ENCODE data around the gene GABRE. TPM values are rescaled to one million over a fixed set of nuclear protein-coding genes. Genes with fewer than 3 reads are reported as not detected.
A peak's percentile ranks its signal among the peaks of the same experiment; 100 is the strongest.

GABRE gene, protein sequence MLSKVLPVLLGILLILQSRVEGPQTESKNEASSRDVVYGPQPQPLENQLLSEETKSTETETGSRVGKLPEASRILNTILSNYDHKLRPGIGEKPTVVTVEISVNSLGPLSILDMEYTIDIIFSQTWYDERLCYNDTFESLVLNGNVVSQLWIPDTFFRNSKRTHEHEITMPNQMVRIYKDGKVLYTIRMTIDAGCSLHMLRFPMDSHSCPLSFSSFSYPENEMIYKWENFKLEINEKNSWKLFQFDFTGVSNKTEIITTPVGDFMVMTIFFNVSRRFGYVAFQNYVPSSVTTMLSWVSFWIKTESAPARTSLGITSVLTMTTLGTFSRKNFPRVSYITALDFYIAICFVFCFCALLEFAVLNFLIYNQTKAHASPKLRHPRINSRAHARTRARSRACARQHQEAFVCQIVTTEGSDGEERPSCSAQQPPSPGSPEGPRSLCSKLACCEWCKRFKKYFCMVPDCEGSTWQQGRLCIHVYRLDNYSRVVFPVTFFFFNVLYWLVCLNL
- 11.8 and 13.9 TPM in 2 replicates for total RNA-seq (2014; rRNA removed; shearing (Covaris generic))

DNA sequence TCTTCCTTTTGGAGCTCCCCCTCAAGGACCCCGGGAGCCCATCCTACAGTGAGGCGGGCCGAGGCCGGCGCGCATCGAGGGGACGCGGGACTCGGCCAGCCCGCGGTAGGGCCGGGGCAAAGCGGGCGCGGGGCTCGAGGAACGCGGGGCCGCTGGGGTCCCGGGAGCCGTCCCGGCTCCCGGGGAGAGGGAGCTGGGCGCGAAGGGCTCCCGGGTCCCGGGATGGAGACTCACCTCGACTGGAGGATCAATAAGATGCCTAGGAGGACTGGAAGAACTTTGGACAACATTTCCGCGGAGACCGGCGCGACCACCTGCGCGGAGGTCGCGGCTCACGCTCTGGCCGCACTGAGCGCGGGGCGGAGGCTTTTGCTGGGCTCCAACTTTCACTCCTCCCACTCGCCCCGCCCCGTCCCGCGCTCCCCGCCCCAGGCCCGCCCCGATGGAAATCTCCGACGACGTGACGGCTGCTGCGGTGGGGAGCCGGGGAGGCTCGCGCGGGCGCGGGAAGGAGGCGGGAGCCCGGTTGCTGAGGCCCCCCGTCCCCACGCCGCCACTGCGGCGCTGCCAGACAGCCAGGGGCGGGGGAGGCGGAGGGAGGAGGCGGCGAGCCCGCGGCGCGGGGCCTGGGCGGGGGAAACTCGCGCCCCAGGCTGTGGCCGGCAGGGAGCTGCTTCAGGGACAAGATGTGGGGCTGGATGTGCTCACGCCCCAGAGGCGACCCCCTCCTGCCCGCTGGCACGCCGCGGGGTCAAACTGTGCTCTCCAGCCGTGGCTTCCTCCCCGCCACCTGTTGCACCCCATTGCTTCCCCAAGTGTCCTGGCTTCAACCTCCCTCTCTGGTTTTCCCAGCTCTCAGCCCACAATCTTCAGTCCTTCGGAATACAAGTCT is at the start of gene GABRE:
TSS of gene GABRE (minus strand) at position 341 of the 892 bp plus-strand sequence. CDS start at position 290, 51 bp downstream.
- peak; percentile 57 for DNase-seq (ENCODE audit: low read depth)

DNA sequence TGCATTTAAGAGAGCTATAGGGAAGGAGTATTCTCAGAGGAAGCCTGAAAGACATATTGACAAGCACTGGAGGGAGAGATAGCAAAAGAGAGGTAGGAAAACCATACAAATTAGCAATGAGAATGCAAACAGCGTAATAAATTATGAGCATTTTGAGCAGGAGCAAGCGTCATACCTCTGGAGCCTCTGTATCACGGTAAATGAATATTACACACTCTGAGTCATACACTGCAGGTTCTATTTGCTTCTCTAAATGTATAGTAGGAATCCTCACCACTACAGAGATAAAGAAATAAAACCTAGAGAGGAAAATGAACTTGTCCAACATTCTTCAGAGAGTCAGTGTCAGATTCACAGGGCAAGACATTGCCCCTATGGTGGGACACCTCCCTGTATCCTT is 46.4 kb upstream of the GABRE start:
- DNase-seq (ENCODE audit: low read depth), result peak; percentile 40

DNA sequence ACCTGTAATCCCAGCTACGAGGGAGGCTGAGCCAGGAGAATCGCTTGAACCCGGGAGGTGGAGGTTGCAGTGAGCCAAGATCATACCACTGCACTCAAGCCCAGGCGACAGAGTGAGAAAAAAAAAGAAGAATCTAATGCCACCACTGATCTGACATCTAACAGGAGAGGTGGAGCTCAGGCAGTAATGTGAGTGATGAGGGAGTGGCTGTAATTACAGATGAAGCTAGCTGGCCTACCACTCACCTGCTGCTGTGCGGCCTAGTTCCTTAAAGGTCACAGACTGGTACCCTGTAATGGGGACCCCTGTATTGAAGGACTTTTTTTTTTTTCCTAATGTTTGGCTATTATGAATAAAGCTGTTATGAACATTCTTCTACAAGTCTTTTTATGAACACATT is 25.3 kb upstream of the GABRE start:
- DNase-seq (ENCODE audit: low read depth), result no peak

DNA sequence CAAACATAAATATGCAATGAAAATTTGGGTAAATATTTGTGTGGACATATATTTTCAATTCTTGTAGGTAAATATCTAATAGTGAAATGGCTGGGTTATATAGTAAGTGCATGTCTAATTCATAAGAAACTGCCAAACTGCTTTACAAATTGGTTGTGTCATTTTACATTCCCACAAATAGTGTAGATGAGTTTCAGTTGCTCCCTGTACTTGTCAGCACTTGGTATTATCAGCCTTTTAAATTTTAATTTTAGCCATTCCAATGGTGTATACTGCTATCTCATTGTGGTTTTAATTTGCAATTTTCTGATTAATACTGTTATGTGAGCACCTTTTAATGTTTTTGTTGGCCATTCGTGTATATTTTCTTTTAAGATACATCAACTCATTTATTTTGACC is 23.1 kb upstream of the GABRE start:
- no peak for DNase-seq (ENCODE audit: low read depth)

DNA sequence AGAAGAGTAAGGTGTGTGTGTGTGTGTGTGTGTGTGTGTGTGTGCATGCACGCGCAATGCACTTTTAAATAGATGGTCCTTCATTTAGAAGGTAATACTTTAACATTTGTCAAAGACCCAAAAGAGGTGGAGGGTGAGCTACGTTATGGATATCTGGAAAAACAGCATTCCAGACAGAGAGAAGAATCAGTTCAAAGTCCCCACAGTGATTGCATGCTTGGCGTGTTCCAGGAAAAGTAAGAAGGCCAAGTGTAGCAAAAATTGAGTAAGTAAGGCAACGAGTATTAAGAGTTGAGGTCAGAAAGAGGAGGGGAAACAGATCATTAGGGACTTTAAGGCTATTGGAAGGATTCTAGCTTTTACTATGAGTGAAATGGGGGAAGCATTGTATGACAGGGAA is 21.9 kb upstream of the GABRE start:
- no peak for DNase-seq (ENCODE audit: low read depth)

DNA sequence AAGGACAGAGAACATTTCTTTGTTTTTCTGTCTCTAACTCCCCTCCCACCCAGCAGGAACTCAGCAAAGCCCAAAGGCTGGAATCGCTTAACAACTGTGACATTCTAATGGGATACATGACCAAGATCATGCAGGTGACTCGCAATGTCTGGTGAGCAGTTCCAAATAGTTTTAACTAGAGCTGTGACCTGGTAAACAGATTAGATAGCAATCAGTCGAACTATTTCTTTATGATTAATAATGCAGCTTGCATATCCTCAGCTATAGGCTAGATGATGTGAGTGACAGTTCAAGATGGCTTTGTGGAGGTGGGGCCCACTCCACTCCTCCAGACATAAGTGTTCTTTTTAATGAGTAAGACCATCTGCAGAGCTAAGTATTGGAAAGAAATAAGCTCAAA is 20.0 kb upstream of the GABRE start:
- DNase-seq (ENCODE audit: low read depth), result peak; percentile 25

DNA sequence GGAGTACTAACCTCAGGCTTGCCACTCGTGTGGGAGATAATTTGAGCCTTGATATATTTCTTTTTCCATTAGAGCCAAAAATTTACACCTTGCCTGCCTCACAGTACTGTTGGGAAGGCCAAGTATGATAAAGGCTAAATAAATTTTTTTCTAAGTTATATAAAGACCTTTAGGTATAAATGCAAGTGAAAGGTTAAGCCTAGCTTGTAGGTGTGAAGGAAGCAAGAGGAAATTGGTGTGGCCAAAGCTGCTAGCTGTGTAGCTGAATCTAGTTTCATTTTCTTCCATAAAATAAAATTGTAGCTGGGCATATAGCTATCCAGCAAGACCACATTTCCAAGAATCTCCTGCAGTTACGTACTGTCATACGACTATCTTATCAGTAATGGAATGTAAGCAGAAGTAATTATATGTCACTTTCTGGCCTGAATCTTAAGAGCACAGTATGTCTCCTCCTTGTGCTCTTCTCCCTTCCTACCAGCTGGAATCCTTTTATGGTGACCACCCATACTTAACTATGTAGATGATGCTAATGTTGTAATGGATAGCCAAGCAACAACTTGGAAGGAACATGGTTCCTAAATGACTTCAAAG is 14.3 kb upstream of the GABRE start:
- DNase-seq (ENCODE audit: low read depth), result no peak

DNA sequence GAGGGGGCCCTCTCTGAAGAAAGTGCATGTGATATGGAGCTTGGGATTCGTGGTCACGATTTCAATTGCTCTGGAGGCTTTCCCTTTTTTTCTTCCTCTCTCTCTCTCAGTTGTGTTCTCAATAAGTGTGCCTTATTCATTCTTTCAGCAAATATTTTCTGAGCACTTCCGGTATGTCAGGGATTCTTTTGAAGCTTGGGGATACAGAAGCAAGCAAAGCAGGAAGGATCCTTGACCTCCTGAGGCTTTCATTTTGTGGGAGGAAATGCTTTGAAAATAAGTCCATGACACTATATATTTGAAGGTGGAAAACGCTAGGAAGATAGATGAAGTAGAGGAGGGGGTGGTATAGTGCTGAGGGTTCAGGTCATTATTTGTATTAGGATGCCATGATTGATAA is 12.6 kb upstream of the GABRE start:
- DNase-seq (ENCODE audit: low read depth), result peak; percentile 54

DNA sequence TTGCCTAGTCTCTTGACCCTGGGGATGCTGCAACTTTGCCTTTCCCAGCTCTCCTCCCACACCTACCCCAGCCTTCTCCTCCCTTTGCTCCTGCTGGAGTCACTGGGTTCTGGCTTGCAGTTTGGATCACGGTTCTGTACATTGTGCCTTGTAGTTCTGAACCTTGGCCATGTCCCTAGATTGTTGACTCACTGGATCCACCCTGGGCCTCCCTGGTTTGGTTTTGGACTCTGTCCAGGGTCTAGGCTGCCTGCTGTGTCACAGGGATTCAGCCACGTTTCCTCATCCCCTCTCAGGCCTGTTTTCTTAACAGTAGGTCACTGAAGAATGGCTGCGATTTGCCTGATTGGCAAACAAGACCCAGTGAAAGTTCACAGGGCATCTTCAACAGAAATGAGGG is 11.5 kb upstream of the GABRE start:
- DNase-seq (ENCODE audit: low read depth), result peak; percentile 89

DNA sequence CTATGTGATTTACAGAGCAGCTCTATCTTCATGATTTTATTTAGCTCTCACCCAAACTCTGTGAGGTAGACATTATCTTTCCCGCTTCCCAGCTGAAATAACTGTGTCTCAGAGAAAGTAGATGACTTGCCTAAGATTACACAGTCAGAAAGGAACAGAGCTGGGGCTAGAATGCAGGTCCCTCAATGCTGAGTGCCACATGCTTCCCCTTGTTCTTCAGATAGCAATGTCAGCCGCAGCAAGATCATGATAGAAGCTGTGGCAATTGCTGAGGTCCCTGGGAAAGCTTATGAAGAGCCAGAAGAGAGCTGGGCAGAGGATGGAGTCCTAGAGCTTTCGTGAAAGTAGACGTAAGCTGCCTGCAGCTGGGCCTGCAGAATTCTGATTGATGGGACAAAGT is 11.1 kb upstream of the GABRE start:
- DNase-seq (ENCODE audit: low read depth), result no peak

DNA sequence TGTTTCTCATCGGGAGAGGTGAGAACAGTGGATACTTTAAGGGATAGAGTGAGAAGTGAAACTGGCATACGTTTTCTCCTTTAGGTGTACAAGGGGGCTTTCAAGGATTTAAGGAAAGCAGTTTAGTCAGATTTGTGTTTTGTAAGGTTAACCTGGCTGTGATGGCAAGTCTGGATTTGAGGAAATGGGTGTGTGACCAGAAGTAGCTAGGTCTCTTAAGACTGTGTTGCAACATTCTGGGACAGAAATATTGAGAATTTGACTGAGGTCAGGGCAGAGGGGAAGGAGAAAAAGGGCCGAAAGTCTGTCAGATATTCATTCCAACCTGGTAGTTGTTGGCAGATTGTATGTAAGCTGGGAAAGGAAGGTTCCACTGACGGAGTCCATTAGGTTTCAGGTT is 10.4 kb upstream of the GABRE start:
- DNase-seq (ENCODE audit: low read depth), result no peak

DNA sequence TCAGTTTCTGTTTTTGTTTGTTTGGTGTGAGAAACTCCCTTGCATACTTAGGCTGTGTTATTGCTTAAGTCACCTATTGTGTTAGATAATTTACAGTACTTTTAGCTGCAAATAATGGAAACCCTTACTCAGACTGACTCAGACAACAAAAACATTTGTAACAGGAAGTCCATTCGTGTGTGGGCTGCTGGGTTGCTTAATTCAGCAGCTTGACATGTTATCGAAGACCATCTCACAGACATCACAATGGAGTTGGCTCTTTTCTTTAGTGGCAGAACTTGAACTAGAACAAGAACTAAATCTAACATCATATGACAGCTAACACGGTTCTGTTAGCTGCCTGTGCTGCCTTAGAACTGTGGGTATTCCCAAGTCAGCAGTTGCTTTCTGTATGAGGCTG is 9.9 kb upstream of the GABRE start:
- peak; percentile 93 for DNase-seq (ENCODE audit: low read depth)

DNA sequence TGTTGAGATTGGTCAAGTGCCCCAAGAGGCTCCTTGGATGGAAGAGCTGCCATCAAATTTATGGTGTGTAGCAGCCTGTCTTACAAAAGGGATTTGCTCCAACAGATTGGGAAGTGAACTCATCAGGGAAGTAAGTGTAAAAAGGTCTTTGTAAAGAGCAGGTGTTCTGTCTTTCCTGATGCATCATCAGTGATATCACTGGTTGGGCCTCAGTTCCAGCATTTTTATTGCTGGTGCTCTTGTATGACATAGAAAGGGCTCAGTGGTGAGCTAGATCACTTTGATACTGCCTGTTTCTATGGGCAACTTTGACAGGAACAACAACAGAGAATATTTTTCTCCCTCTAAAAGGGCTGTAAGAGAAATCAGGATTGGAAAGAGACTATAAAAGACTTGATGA is 8.7 kb upstream of the GABRE start:
- DNase-seq (ENCODE audit: low read depth), result peak; percentile 72

DNA sequence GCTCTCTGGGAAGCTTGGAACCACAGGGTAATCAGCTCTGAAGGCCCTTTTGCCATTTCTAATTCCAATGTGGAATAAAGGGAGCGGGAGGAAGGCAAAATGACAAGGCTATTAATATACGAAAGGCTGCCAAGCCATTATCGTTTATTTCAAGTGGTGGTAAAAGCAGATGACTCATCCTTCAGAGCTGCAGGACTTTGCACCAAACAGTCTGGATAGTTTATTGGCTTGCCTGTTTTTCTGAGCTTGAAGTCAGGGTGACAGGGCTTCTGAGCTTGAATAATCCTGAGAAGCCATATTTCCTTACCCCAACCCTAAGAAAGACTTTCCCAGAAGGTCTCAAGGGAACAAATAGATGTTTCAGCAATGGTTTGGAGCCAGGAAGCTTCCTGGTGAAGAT is 7.7 kb upstream of the GABRE start:
- peak; percentile 94 for DNase-seq (ENCODE audit: low read depth)

DNA sequence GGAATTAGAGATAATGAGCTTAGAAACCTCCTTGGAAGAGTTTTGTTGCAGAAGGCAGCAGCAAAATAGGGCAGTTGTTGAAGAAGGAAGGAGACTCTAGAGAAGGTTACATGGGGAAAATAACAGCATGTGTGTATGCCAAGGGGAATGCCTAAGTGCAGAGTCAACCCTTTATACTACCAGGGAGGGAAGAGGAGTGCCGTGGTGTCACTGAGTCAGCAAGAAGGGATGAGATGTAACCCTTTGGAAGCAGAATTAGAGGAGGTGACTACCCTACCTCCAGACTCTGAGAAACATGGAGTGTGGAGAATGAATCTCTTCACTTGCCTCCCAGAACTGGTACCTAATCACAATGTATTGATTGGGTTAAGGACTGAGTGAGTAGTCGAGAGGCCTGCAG is 6.7 kb upstream of the GABRE start:
- DNase-seq (ENCODE audit: low read depth), result peak; percentile 87

DNA sequence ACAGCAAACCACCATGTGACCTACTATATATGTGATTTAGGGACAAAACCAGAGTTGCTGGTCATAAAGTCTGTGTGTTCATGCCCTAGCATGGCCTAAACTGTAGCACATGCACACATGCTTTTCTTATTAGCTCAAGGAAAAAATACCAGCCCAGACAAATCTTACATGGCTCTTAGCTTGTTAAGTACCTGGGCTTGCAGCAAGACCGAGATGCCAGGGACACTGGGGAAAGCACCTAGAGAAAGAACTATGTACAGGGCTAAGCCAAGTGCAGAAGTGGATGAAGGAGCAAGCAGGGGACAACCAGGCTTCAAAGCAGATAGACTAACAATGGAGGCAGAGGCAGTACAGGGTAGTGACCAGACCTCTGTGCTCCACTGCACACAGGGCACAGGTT is 3.4 kb upstream of the GABRE start:
- DNase-seq (ENCODE audit: low read depth), result no peak

DNA sequence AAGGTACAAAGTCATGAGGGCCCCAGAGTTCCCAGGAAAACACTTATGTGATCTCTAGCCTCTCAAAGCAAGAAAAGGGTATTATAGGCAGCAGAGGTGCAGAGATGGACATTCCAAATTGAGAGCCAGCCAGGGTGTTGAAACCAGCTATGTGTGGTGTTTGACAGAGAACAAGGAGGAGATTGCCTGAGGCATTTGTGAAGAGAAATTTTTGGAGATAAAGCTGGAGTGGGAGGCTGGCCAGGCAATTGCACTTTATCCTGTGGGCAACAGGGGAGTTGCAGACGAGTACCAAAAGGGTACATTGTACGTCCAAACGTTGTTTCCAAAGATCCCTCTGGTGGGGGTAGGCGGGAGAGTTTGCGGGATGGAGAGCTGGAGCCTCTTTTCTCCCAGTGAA is 2.5 kb upstream of the GABRE start:
- DNase-seq (ENCODE audit: low read depth), result peak; percentile 63

DNA sequence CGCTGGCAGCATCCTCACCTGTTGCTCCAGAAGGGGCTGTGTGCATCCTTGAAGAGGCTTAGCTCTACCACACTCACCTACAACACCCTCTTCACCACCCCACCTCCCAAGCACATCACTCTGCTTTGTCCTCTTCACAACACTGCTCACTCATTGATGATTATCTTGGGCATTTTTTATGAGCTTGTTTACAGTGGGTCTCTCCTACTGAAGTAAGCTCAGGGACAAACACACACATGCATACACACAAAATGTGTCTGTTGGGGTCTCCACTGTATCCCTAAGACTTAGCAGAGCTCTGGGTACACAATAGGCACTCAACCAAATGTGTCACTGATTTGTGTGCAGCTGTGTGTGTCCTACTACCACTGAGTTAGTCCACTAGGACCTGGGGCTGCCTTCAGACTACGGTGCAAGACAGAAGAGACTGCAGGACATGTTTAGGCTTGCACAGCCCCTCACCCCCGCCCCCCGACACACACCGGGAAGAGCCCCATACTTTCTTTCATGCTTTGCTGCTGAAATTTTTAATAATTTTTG is 1.3 kb upstream of the GABRE start:
- no peak for DNase-seq (ENCODE audit: low read depth)

DNA sequence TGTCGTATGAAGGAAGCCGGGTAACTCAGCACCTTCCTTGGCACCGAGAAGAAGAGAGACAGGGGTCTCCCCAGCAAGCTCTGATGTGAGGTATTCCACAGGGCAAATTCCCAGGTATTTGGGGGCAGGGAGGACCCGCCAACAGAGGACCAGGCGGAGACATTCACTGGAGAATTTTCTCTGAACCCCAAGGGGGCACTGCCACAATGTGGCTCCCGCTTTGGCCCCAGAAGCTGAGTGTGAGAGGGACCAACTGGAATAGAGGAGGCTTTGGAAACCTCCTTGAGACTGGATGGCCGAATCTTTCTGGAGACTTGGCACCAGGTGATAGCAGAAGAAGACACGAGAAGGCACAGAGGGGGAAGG is 735 bp upstream of the GABRE start:
- DNase-seq (ENCODE audit: low read depth), result peak; percentile 39

DNA sequence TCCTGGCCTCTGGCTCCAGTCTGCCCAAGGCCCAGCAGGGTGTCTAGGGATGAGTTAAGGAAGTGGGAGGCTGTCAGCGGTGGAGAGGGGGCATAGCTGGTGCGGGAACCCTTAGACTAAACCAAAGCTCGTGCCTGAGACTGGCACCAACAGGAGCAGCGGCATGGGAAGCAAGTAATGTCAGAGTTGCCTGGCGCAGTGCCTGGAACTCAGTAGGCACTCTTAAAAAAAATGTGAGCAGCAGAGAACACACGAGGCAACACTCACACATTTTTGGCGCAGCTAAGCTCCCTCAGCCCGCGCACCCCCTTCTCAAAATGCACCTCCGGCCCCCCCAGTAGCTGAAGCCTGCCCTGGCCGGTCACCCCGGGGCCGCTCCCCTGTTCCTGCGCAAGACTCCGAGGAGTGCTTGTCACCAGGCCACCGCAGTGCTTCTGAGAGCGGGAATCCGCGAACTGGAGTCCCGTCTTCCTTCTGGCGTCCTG is 583 bp downstream of the GABRE start:
- peak; percentile 71 for DNase-seq (ENCODE audit: low read depth)

DNA sequence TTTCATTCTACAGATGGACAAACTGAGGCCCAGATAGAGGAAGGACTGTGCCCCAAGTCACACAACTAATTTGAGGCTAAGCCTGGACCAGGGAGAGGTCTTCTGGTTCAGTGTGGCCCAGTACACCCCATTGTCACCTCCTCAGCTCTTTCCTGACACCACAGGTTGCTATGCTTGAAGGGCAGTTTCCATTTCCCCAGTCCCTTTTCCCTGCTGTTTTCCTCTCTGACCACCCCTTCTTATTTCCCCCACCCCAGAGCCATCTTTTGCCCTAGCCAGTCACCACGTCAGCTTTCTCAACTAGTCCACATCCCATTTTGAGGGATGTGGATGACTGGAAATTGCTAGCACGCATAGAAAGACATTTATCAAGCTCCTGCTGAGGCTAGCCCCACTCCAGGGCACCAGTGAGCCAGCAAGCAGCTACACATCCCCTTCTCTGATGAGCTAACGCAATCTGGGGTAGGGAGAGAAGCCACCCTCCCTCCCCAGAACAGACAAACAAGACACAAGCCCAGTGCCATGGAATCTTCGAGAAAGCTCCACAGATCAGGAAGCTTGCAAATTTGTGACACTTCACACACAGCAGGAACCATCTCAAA is 1.3 kb downstream of the GABRE start:
- peak; percentile 34 for DNase-seq (ENCODE audit: low read depth)
